ENCODE data around the gene LMO1.

DNA sequence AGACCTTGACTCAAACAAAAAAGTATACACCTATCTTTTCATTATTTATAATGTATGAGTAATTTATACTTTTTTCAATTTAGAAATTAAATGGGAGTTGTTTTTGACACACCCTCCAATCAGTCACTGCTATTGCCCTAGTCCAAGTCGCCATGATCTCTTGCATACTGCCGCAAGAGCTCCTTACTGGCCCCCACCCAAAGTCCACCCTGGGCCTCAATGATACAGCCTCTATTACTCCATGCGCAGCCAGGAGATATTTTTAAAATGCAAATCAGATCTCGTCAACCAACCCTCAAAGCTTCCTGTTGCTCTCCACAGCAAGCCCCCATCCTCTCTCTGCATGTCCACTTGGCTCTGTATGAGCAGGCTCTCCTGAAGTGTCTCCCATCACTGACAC is 12.8 kb upstream of the LMO1 start:
- TF ChIP-seq GLIS3 (CRISPR knock-in tag; IDR thresholded peaks at IDR 0.05): no peak
- TF ChIP-seq, protein P1, sequence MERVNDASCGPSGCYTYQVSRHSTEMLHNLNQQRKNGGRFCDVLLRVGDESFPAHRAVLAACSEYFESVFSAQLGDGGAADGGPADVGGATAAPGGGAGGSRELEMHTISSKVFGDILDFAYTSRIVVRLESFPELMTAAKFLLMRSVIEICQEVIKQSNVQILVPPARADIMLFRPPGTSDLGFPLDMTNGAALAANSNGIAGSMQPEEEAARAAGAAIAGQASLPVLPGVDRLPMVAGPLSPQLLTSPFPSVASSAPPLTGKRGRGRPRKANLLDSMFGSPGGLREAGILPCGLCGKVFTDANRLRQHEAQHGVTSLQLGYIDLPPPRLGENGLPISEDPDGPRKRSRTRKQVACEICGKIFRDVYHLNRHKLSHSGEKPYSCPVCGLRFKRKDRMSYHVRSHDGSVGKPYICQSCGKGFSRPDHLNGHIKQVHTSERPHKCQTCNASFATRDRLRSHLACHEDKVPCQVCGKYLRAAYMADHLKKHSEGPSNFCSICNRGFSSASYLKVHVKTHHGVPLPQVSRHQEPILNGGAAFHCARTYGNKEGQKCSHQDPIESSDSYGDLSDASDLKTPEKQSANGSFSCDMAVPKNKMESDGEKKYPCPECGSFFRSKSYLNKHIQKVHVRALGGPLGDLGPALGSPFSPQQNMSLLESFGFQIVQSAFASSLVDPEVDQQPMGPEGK (CRISPR knock-in tag; IDR thresholded peaks at IDR 0.05; ENCODE audit: borderline replicate concordance): no peak
- no peak for TF ChIP-seq RARB (CRISPR knock-in tag; IDR thresholded peaks at IDR 0.05)
- TF ChIP-seq ZNF565 (CRISPR knock-in tag; conservative IDR thresholded peaks at IDR 0.05; ENCODE audit: low read depth): no peak
- no peak for TF ChIP-seq ZFP30 (CRISPR knock-in tag; IDR thresholded peaks at IDR 0.05)
- no peak for TF ChIP-seq SNAI2 (CRISPR knock-in tag; IDR thresholded peaks at IDR 0.05)
- no peak for TF ChIP-seq ESRRG (CRISPR knock-in tag; IDR thresholded peaks at IDR 0.05)

Measured in SK-N-SH treated with all-trans-retinoic acid at 6 μM for 48 hours (cell line).